ENCODE results near the gene LRRC72. TPM values are rescaled to one million over a fixed set of nuclear protein-coding genes. Genes with fewer than 3 reads are reported as not detected.

LRRC72 gene
- polyA plus RNA-seq, 1 donor (not counting 4 experiments of a cell fraction or from before 2014, with no cell fraction given): not detected

- Histone ChIP-seq H3K27ac (ENCODE audit: control insufficient read depth, insufficient read depth, low read length) (no peak overlapping the region), H3K9me1 (ENCODE audit: control insufficient read depth, extremely low read depth, insufficient read depth, low read length) (no peaks in the 10 kb centered on the region), H3K9ac (ENCODE audit: control insufficient read depth, extremely low read depth, insufficient read depth, low read length) (no peak overlapping the region), H3K9me3 (ENCODE audit: control insufficient read depth, low read depth, low read length) (no peaks in the 10 kb centered on the region), H4K20me1 (ENCODE audit: control insufficient read depth, extremely low read depth, insufficient read depth, low read length) (no peaks in the 10 kb centered on the region), H3K4me3 (ENCODE audit: control insufficient read depth in 2 of 3, extremely low read depth in 1 of 3, insufficient read depth in 2 of 3, low read depth in 1 of 3, low read length in 3 of 3) (no peak overlapping the region), H3K4me2 (ENCODE audit: control insufficient read depth, extremely low read depth, insufficient read depth, low read depth, low read length) (no peak overlapping the region), H2AFZ (ENCODE audit: control insufficient read depth, low read length) (no peak overlapping the region), H3K36me3 (ENCODE audit: control insufficient read depth in 2 of 2, extremely low read depth in 1 of 2, insufficient read depth in 2 of 2, low read length in 2 of 2) (no peaks in the 10 kb centered on the region), H3K27me3 (ENCODE audit: control insufficient read depth, extremely low read depth, insufficient read depth, low read length) (no peaks in the 10 kb centered on the region), H3K79me2 (ENCODE audit: control insufficient read depth, insufficient read depth, low read length) (no peaks in the 10 kb centered on the region), H3K4me1 (ENCODE audit: control insufficient read depth, extremely low read depth, insufficient read depth, low read length) (no peaks in the 10 kb centered on the region)
- no peak for FAIRE-seq
- TF ChIP-seq CTCF (optimal IDR thresholded peaks at IDR 0.05 in 1 of 3, IDR thresholded peaks at IDR 0.05 in 1 of 3, conservative IDR thresholded peaks at IDR 0.05 in 1 of 3; ENCODE audit: extremely low read depth in 1 of 3, insufficient read depth in 2 of 3, low read length in 3 of 3) (no peak), EZH2 (IDR thresholded peaks at IDR 0.05; ENCODE audit: low read length) (no peak)
- no peak for DNase-seq (ENCODE audit: low read depth, low spot score)
- dilution Hi-C loops (cut with MboI; ENCODE audit: extremely low pct_ligation_motif_present, low sequenced_read_pairs): loop anchor here (10.0 kb wide), 1 partner anchor 435 kb away; no protein-coding TSS in a partner anchor
These were observed 33.0 kb downstream of the LRRC72 start for GRCh38 chr7:16559497-16560179.

GRCh38 chr7:16561943-16562342 lies 35.3 kb downstream of the LRRC72 start:
- Histone ChIP-seq H3K4me3 (ENCODE audit: control insufficient read depth in 2 of 3, extremely low read depth in 1 of 3, insufficient read depth in 2 of 3, low read depth in 1 of 3, low read length in 3 of 3) (no peak overlapping the region), H3K9me1 (ENCODE audit: control insufficient read depth, extremely low read depth, insufficient read depth, low read length) (no peaks in the 10 kb centered on the region), H3K9ac (ENCODE audit: control insufficient read depth, extremely low read depth, insufficient read depth, low read length) (no peak overlapping the region), H3K79me2 (ENCODE audit: control insufficient read depth, insufficient read depth, low read length) (no peaks in the 10 kb centered on the region), H4K20me1 (ENCODE audit: control insufficient read depth, extremely low read depth, insufficient read depth, low read length) (no peaks in the 10 kb centered on the region), H2AFZ (ENCODE audit: control insufficient read depth, low read length) (no peak overlapping the region), H3K9me3 (ENCODE audit: control insufficient read depth, low read depth, low read length) (no peaks in the 10 kb centered on the region), H3K27ac (ENCODE audit: control insufficient read depth, insufficient read depth, low read length) (no peak overlapping the region), H3K27me3 (ENCODE audit: control insufficient read depth, extremely low read depth, insufficient read depth, low read length) (no peaks in the 10 kb centered on the region), H3K4me1 (ENCODE audit: control insufficient read depth, extremely low read depth, insufficient read depth, low read length) (no peaks in the 10 kb centered on the region), H3K36me3 (ENCODE audit: control insufficient read depth in 2 of 2, extremely low read depth in 1 of 2, insufficient read depth in 2 of 2, low read length in 2 of 2) (no peaks in the 10 kb centered on the region), H3K4me2 (ENCODE audit: control insufficient read depth, extremely low read depth, insufficient read depth, low read depth, low read length) (no peak overlapping the region)
- dilution Hi-C loops (cut with MboI; ENCODE audit: extremely low pct_ligation_motif_present, low sequenced_read_pairs): loop anchor here (10.0 kb wide), 1 partner anchor 437 kb away; no protein-coding TSS in a partner anchor
- no peak for TF ChIP-seq CTCF (optimal IDR thresholded peaks at IDR 0.05 in 1 of 3, IDR thresholded peaks at IDR 0.05 in 1 of 3, conservative IDR thresholded peaks at IDR 0.05 in 1 of 3; ENCODE audit: extremely low read depth in 1 of 3, insufficient read depth in 2 of 3, low read length in 3 of 3)
- TF ChIP-seq EZH2 (IDR thresholded peaks at IDR 0.05; ENCODE audit: low read length): no peak
- no peak for FAIRE-seq
- no peak for DNase-seq (ENCODE audit: low read depth, low spot score)

All from keratinocyte (primary cell).